Neural progenitor cell (in vitro differentiated cells): ENCODE measurements around the gene HSPB1. TPM values are rescaled to one million over a fixed set of nuclear protein-coding genes. Genes with fewer than 3 reads are reported as not detected.

Experiments
- DNase-seq: peaks from one replicate; pipeline ENCODE4 v3.0.0-alpha.2; 2016; ENCODE audit warnings: low spot score
- H2AFZ ChIP-seq: fragments of 200-600 bp; sonication (generic); replicated peaks from 2 replicates; pipeline ENCODE4 v1.6.1; 2016; ENCODE audit warnings: antibody characterized with exemption
- H3F3A ChIP-seq: fragments of 200-600 bp; sonication (generic); 2 replicates; pipeline ENCODE4 v1.6.1; 2016; ENCODE audit warnings: antibody characterized with exemption, low read depth
- H3K27ac ChIP-seq: fragments of 200-600 bp; sonication (generic); 2 replicates; pipeline ENCODE4 v1.5.1; 2016; ENCODE audit warnings: mild to moderate bottlenecking
- H3K27me3 ChIP-seq: fragments of 200-600 bp; sonication (generic); 2 replicates; pipeline ENCODE4 v1.6.1; 2016; ENCODE audit warnings: mild to moderate bottlenecking, moderate library complexity
- H3K36me3 ChIP-seq: fragments of 200-600 bp; sonication (generic); 2 replicates; pipeline ENCODE4 v1.5.1; 2016
- H3K4me1 ChIP-seq: fragments of 200-600 bp; sonication (generic); 2 replicates; pipeline ENCODE4 v1.6.1; 2016; ENCODE audit warnings: mixed run types
- H3K4me2 ChIP-seq: fragments of 200-600 bp; sonication (generic); 2 replicates; pipeline ENCODE4 v1.6.1; 2016
- H3K4me3 ChIP-seq: fragments of 200-600 bp; sonication (generic); 2 replicates; pipeline ENCODE4 v1.5.1; 2016
- H3K79me2 ChIP-seq: fragments of 200-600 bp; sonication (generic); 2 replicates; pipeline ENCODE4 v1.6.1; 2016; ENCODE audit warnings: low read depth
- H3K9ac ChIP-seq: fragments of 200-600 bp; sonication (generic); 2 replicates; pipeline ENCODE4 v1.6.1; 2016
- H3K9me3 ChIP-seq: fragments of 200-600 bp; sonication (generic); 2 replicates; pipeline ENCODE4 v1.5.1; 2016; ENCODE audit warnings: low read depth
- H4K20me1 ChIP-seq: fragments of 200-600 bp; sonication (generic); 2 replicates; pipeline ENCODE4 v1.6.1; 2016; ENCODE audit warnings: low read depth
- H3K27ac Mint-ChIP-seq: 3 replicates; pipeline ENCODE4 v1.8.0; 2021; ENCODE audit warnings: mixed read lengths
- H3K27me3 Mint-ChIP-seq: 2 replicates; pipeline ENCODE4 v1.8.0; 2022; ENCODE audit warnings: low read depth, mild to moderate bottlenecking, inconsistent platforms, moderate library complexity, mixed read lengths; ENCODE audit not compliant: insufficient read depth
- H3K36me3 Mint-ChIP-seq: 3 replicates; pipeline ENCODE4 v1.8.0; 2021; ENCODE audit warnings: mixed read lengths
- H3K4me1 Mint-ChIP-seq: 3 replicates; pipeline ENCODE4 v1.8.0; 2021; ENCODE audit warnings: mixed read lengths
- H3K4me3 Mint-ChIP-seq: 3 replicates; pipeline ENCODE4 v1.8.0; 2021; ENCODE audit warnings: mild to moderate bottlenecking, moderate library complexity, mixed read lengths
- H3K9me3 Mint-ChIP-seq: 3 replicates; pipeline ENCODE4 v1.8.0; 2020; ENCODE audit warnings: mixed read lengths
- EZH2 ChIP-seq: fragments of 200-600 bp; sonication (generic); IDR thresholded peaks from 2 replicates; pipeline ENCODE4 v1.6.1; 2017; ENCODE audit warnings: antibody characterized with exemption, mild to moderate bottlenecking, moderate library complexity
- EZH2phosphoT487 ChIP-seq: fragments of 200-600 bp; sonication (generic); IDR thresholded peaks from 2 replicates; pipeline ENCODE4 v1.6.1; 2017; ENCODE audit warnings: antibody characterized with exemption
- total RNA-seq: library from RNA; depleted of rRNA; stranded (reverse); fragments of >200 nt; gene quantifications from 2 replicates; pipeline ENCODE4 v1.2.3, GENCODE V29; 2015; ENCODE audit warnings: low replicate concordance
- TF ChIP-seq, protein P1 (sequence below): fragments of 200-600 bp; sonication (generic); IDR thresholded peaks from 2 replicates; pipeline ENCODE4 v1.5.1; 2017; ENCODE audit warnings: antibody characterized with exemption, mild to moderate bottlenecking

HSPB1 gene
- total RNA-seq, 1 donor from 2014 or later = 9.7 TPM

- Mint-ChIP-seq H3K36me3 (peaks cover 65% of the 10 kb centered on the region), H3K9me3 (peaks cover 7% of the 10 kb centered on the region), H3K27me3 (peaks cover 5% of the 10 kb centered on the region), H3K27ac (no peak overlapping the region), H3K4me3 (no peak overlapping the region), H3K4me1 (peaks cover 21% of the 10 kb centered on the region)
- Histone ChIP-seq H3K27ac (no peak overlapping the region), H2AFZ (no peak overlapping the region), H3K27me3 (no peaks in the 10 kb centered on the region), H3K36me3 (peaks cover 9% of the 10 kb centered on the region), H3K4me2 (no peak overlapping the region), H4K20me1 (peaks cover 98% of the 10 kb centered on the region), H3K79me2 (peaks cover 100% of the 10 kb centered on the region), H3K9me3 (no peaks in the 10 kb centered on the region), H3K4me1 (peaks cover 7% of the 10 kb centered on the region), H3K4me3 (no peak overlapping the region), H3K9ac (no peak overlapping the region), H3F3A (peaks cover 15% of the 10 kb centered on the region)
- TF ChIP-seq, protein P1, sequence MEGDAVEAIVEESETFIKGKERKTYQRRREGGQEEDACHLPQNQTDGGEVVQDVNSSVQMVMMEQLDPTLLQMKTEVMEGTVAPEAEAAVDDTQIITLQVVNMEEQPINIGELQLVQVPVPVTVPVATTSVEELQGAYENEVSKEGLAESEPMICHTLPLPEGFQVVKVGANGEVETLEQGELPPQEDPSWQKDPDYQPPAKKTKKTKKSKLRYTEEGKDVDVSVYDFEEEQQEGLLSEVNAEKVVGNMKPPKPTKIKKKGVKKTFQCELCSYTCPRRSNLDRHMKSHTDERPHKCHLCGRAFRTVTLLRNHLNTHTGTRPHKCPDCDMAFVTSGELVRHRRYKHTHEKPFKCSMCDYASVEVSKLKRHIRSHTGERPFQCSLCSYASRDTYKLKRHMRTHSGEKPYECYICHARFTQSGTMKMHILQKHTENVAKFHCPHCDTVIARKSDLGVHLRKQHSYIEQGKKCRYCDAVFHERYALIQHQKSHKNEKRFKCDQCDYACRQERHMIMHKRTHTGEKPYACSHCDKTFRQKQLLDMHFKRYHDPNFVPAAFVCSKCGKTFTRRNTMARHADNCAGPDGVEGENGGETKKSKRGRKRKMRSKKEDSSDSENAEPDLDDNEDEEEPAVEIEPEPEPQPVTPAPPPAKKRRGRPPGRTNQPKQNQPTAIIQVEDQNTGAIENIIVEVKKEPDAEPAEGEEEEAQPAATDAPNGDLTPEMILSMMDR = no peak
- DNase-seq = no peak
These were observed 43.6 kb downstream of the HSPB1 start for GRCh38 chr7:76346097-76346496.

- peaks cover 21% of the 10 kb centered on the region for H3K4me1 Mint-ChIP-seq
- no peak overlapping the region for H3K4me2 ChIP-seq
These were observed 44.3 kb downstream of the HSPB1 start for GRCh38 chr7:76346778-76347177.

DNA sequence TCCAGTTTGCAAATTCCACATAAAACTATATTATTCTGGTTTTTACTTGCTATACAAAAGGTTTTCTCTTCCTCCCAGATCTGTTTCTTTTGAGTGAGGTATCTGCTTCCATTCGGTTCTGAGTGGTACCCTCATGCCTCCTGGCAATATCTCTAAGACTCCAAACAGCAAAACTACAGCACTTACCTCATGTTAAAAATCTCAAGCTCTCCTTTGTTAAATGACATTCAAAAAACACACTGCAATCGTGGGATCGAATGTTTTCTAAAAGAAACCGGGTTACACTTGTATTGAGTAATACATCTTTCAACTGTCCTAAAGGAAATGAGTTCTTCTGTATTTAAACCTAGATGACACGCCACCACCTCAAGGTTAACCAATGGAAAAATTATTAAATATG is 45.2 kb downstream of the HSPB1 start:
- no peaks in the 10 kb centered on the region for H3K27me3 ChIP-seq
- Mint-ChIP-seq H3K4me3 (no peak overlapping the region), H3K27me3 (peaks cover 5% of the 10 kb centered on the region), H3K27ac (no peak overlapping the region), H3K36me3 (peaks cover 72% of the 10 kb centered on the region), H3K4me1 (peaks cover 16% of the 10 kb centered on the region), H3K9me3 (peaks cover 23% of the 10 kb centered on the region)
- H3K4me2 ChIP-seq = no peak overlapping the region
- no peak overlapping the region for H3K9ac ChIP-seq
- H3K9me3 ChIP-seq = no peaks in the 10 kb centered on the region
- TF ChIP-seq EZH2phosphoT487 (no peak), EZH2 (no peak)
- TF ChIP-seq, protein P1 = no peak
- peaks cover 15% of the 10 kb centered on the region for H3F3A ChIP-seq
- peaks cover 100% of the 10 kb centered on the region for H3K79me2 ChIP-seq
- DNase-seq = no peak
- peaks cover 95% of the 10 kb centered on the region for H4K20me1 ChIP-seq
- no peak overlapping the region for H3K4me3 ChIP-seq
- H3K27ac ChIP-seq = no peak overlapping the region
- peaks cover 7% of the 10 kb centered on the region for H3K4me1 ChIP-seq
- peaks cover 15% of the 10 kb centered on the region for H3K36me3 ChIP-seq
- H2AFZ ChIP-seq = no peak overlapping the region

More at GRCh38 chr7:76346778-76347177, 44.3 kb downstream of the HSPB1 start:
- Histone ChIP-seq H4K20me1 (peaks cover 95% of the 10 kb centered on the region), H3K27me3 (no peaks in the 10 kb centered on the region), H3K36me3 (peaks cover 10% of the 10 kb centered on the region), H2AFZ (no peak overlapping the region), H3F3A (peaks cover 15% of the 10 kb centered on the region), H3K4me3 (no peak overlapping the region), H3K9me3 (no peaks in the 10 kb centered on the region), H3K4me1 (peaks cover 7% of the 10 kb centered on the region), H3K27ac (no peak overlapping the region), H3K79me2 (peaks cover 100% of the 10 kb centered on the region), H3K9ac (no peak overlapping the region)
- H3K9me3 Mint-ChIP-seq = peaks cover 14% of the 10 kb centered on the region
- no peak overlapping the region for H3K4me3 Mint-ChIP-seq
- H3K27ac Mint-ChIP-seq = no peak overlapping the region
- no peak for DNase-seq
- peaks cover 5% of the 10 kb centered on the region for H3K27me3 Mint-ChIP-seq
- TF ChIP-seq EZH2 (no peak), EZH2phosphoT487 (no peak)
- TF ChIP-seq, protein P1 = no peak
- peaks cover 70% of the 10 kb centered on the region for H3K36me3 Mint-ChIP-seq
